ENCODE measurements around the gene SLC25A44. TPM values are rescaled to one million over a fixed set of nuclear protein-coding genes. Genes with fewer than 3 reads are reported as not detected.
A peak's percentile ranks its signal among the peaks of the same experiment; 100 is the strongest.

Gene SLC25A44
- total RNA-seq, 1 donor from 2014 or later: 18.2 TPM

- TF ChIP-seq CTCF (IDR thresholded peaks at IDR 0.05; ENCODE audit: insufficient read depth, low read length, poor library complexity, severe bottlenecking): no peak
- no peak within 1 kb of the TSS for H3K4me3 ChIP-seq (ENCODE audit: low read depth, low read length)
- H3K27me3 ChIP-seq (ENCODE audit: control insufficient read depth, insufficient read depth, low read length): peaks cover 4% of the 10 kb centered on the region
- no peak for DNase-seq (ENCODE audit: low read depth)
- H3K36me3 ChIP-seq (ENCODE audit: control insufficient read depth, insufficient read depth, low read length): no peaks in the 10 kb centered on the region
Measured at GRCh38 chr1:156241926-156242325, 48.0 kb downstream of the SLC25A44 start, which contains the start of gene BGLAP. BGLAP (plus strand) TSS chr1:156242184; CDS start chr1:156242232, 48 bp downstream.

- Histone ChIP-seq H3K36me3 (ENCODE audit: control insufficient read depth, insufficient read depth, low read length) (no peaks in the 10 kb centered on the region), H3K27me3 (ENCODE audit: control insufficient read depth, insufficient read depth, low read length) (peaks cover 4% of the 10 kb centered on the region), H3K4me3 (ENCODE audit: low read depth, low read length) (no peak overlapping the region)
- DNase-seq (ENCODE audit: low read depth): no peak
- no peak for TF ChIP-seq CTCF (IDR thresholded peaks at IDR 0.05; ENCODE audit: insufficient read depth, low read length, poor library complexity, severe bottlenecking)
Measured at GRCh38 chr1:156242738-156243137, 48.8 kb downstream of the SLC25A44 start.

DNA sequence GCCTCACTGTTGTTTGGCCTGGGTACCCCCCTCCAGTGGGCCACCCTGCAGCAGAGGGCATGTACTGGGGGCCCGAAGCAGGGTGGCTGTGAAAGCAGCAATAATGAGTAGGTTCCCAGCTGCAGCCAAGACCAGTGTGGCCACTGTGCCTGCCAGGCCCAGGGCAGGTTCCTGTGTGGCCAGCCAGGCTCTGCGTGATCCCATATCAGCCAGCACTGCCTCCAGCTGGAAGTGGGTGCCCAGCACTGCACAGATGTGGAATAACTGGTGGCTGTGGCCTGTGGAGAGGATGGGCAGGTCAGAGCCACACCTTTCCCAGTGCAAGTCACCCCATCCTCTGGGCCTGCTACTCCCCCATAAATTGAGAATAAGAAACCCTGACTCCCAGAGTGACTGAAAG is 50.2 kb downstream of the SLC25A44 start:
- no peak overlapping the region for H3K4me3 ChIP-seq (ENCODE audit: low read depth, low read length)
- H3K36me3 ChIP-seq (ENCODE audit: control insufficient read depth, insufficient read depth, low read length): peaks cover under 1% of the 10 kb centered on the region
- H3K27me3 ChIP-seq (ENCODE audit: control insufficient read depth, insufficient read depth, low read length): peaks cover 4% of the 10 kb centered on the region
- no peak for DNase-seq (ENCODE audit: low read depth)
- no peak for TF ChIP-seq CTCF (IDR thresholded peaks at IDR 0.05; ENCODE audit: insufficient read depth, low read length, poor library complexity, severe bottlenecking)

DNA sequence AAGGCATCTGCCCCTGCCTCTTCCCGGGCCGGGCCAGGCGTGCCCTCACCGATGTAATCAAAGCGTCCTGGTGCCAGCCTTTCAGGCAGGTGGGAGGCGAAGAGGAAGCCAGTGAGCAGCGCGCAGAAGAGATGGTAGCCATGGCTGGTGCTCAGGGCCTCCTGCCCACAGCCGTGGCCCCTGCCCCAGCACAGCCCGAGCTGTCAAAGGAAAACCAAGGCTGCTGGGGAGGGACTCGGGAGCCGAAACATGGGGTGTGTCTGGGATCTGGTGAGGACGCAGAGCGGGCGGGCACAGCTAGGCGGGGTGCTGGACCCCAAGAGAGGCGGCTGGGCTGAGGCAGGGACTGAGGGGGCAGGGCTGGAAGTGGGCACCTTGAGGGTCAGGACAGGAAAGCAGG is 50.8 kb downstream of the SLC25A44 start:
- H3K4me3 ChIP-seq (ENCODE audit: low read depth, low read length): no peak overlapping the region
- peaks cover 2% of the 10 kb centered on the region for H3K36me3 ChIP-seq (ENCODE audit: control insufficient read depth, insufficient read depth, low read length)
- peaks cover 4% of the 10 kb centered on the region for H3K27me3 ChIP-seq (ENCODE audit: control insufficient read depth, insufficient read depth, low read length)
- DNase-seq (ENCODE audit: low read depth): no peak
- TF ChIP-seq CTCF (IDR thresholded peaks at IDR 0.05; ENCODE audit: insufficient read depth, low read length, poor library complexity, severe bottlenecking): no peak

GRCh38 chr1:156245451-156246232 is 51.7 kb downstream of the SLC25A44 start:
- Histone ChIP-seq H3K4me3 (ENCODE audit: low read depth, low read length) (peak overlapping the region; percentile 7), H3K27me3 (ENCODE audit: control insufficient read depth, insufficient read depth, low read length) (peaks cover 4% of the 10 kb centered on the region), H3K36me3 (ENCODE audit: control insufficient read depth, insufficient read depth, low read length) (peaks cover 2% of the 10 kb centered on the region)
- TF ChIP-seq CTCF (IDR thresholded peaks at IDR 0.05; ENCODE audit: insufficient read depth, low read length, poor library complexity, severe bottlenecking): no peak
- no peak for DNase-seq (ENCODE audit: low read depth)
